Stimulated activated memory B cell treated with anti-CD40 and anti-IgM and Interleukin-4, amounts not matched to agents 10 μg/mL and 1 μg/mL and 100 μg/mL, for 72 hours (primary cell): ENCODE results near the gene MUC22.
"Not testable (repeated sequence)": the region's sequence is repeated elsewhere in the genome, so short reads cannot be mapped to it uniquely, and the experiment has no call there.

Experiments
- ATAC-seq: fragments of 150-1000 bp; cut with Tn5 transposase; 2 replicates; pipeline ENCODE4 v1.10.0; 2021
- H3K27ac Mint-ChIP-seq: one replicate; pipeline ENCODE4 v1.8.0; 2022; ENCODE audit warnings: mild to moderate bottlenecking, mixed read lengths
- H3K27me3 Mint-ChIP-seq: one replicate; pipeline ENCODE4 v1.8.0; 2022; ENCODE audit warnings: mixed read lengths
- H3K36me3 Mint-ChIP-seq: one replicate; pipeline ENCODE4 v1.8.0; 2022; ENCODE audit warnings: mixed read lengths
- H3K4me1 Mint-ChIP-seq: one replicate; pipeline ENCODE4 v1.8.0; 2022; ENCODE audit warnings: mixed read lengths
- H3K4me3 Mint-ChIP-seq: one replicate; pipeline ENCODE4 v1.8.0; 2022; ENCODE audit warnings: mild to moderate bottlenecking, moderate library complexity, mixed read lengths
- H3K9me3 Mint-ChIP-seq: one replicate; pipeline ENCODE4 v1.8.0; 2022; ENCODE audit warnings: mixed read lengths

Gene MUC22

GRCh38 chr6:30985490-30985889 lies 24.8 kb upstream of the MUC22 start:
- Mint-ChIP-seq H3K9me3 (no peaks in the 10 kb centered on the region), H3K27me3 (peaks cover 52% of the 10 kb centered on the region), H3K4me1 (peaks cover 7% of the 10 kb centered on the region), H3K36me3 (no peaks in the 10 kb centered on the region), H3K4me3 (no peak overlapping the region), H3K27ac (no peak overlapping the region)
- no peak for ATAC-seq

GRCh38 chr6:30987304-30987703 lies 23.0 kb upstream of the MUC22 start:
- no peaks in the 10 kb centered on the region for H3K9me3 Mint-ChIP-seq
- H3K36me3 Mint-ChIP-seq, result no peaks in the 10 kb centered on the region
- no peak for ATAC-seq
- H3K27me3 Mint-ChIP-seq, result peaks cover 34% of the 10 kb centered on the region
- H3K4me1 Mint-ChIP-seq, result peaks cover 12% of the 10 kb centered on the region
- H3K4me3 Mint-ChIP-seq, result no peak overlapping the region
- H3K27ac Mint-ChIP-seq, result no peak overlapping the region

GRCh38 chr6:30988209-30988825 lies 22.0 kb upstream of the MUC22 start:
- H3K4me1 Mint-ChIP-seq, result peaks cover 12% of the 10 kb centered on the region
- peaks cover 24% of the 10 kb centered on the region for H3K27me3 Mint-ChIP-seq
- no peak for ATAC-seq
- H3K9me3 Mint-ChIP-seq, result no peaks in the 10 kb centered on the region
- H3K27ac Mint-ChIP-seq, result no peak overlapping the region
- H3K36me3 Mint-ChIP-seq, result no peaks in the 10 kb centered on the region
- no peak overlapping the region for H3K4me3 Mint-ChIP-seq

GRCh38 chr6:30990422-30991086 lies 19.7 kb upstream of the MUC22 start:
- no peak overlapping the region for H3K4me3 Mint-ChIP-seq
- no peak overlapping the region for H3K27ac Mint-ChIP-seq
- peaks cover 8% of the 10 kb centered on the region for H3K27me3 Mint-ChIP-seq
- H3K9me3 Mint-ChIP-seq, result no peaks in the 10 kb centered on the region
- ATAC-seq, result no peak
- H3K36me3 Mint-ChIP-seq, result no peaks in the 10 kb centered on the region
- peaks cover 12% of the 10 kb centered on the region for H3K4me1 Mint-ChIP-seq

GRCh38 chr6:30991891-30992290 lies 18.4 kb upstream of the MUC22 start:
- Mint-ChIP-seq H3K27ac (no peak overlapping the region), H3K4me1 (peaks cover 12% of the 10 kb centered on the region), H3K4me3 (no peak overlapping the region), H3K36me3 (no peaks in the 10 kb centered on the region), H3K27me3 (no peaks in the 10 kb centered on the region), H3K9me3 (no peaks in the 10 kb centered on the region)
- ATAC-seq, result no peak

GRCh38 chr6:30997301-30997700 lies 13.0 kb upstream of the MUC22 start:
- Mint-ChIP-seq H3K36me3 (no peaks in the 10 kb centered on the region), H3K9me3 (no peaks in the 10 kb centered on the region), H3K27ac (no peak overlapping the region), H3K4me3 (no peak overlapping the region), H3K27me3 (peaks cover 4% of the 10 kb centered on the region), H3K4me1 (no peaks in the 10 kb centered on the region)
- no peak for ATAC-seq

GRCh38 chr6:30998785-30999184 lies 11.5 kb upstream of the MUC22 start:
- Mint-ChIP-seq H3K36me3 (no peaks in the 10 kb centered on the region), H3K4me1 (no peaks in the 10 kb centered on the region), H3K27ac (no peak overlapping the region), H3K4me3 (no peak overlapping the region), H3K27me3 (peaks cover 15% of the 10 kb centered on the region), H3K9me3 (no peaks in the 10 kb centered on the region)
- ATAC-seq, result no peak

- not testable (repeated sequence) for H3K9me3 Mint-ChIP-seq, H3K36me3 Mint-ChIP-seq, H3K4me1 Mint-ChIP-seq, H3K4me3 Mint-ChIP-seq, ATAC-seq, H3K27ac Mint-ChIP-seq
- H3K27me3 Mint-ChIP-seq, result peaks cover 15% of the 10 kb centered on the region
Measured at GRCh38 chr6:31000067-31000860, 10.0 kb upstream of the MUC22 start.

- Mint-ChIP-seq H3K4me1 (no peaks in the 10 kb centered on the region), H3K27ac (no peak overlapping the region), H3K9me3 (no peaks in the 10 kb centered on the region), H3K36me3 (no peaks in the 10 kb centered on the region), H3K27me3 (peaks cover 23% of the 10 kb centered on the region), H3K4me3 (no peak overlapping the region)
- no peak for ATAC-seq
Measured at GRCh38 chr6:31001281-31001888, 8.9 kb upstream of the MUC22 start.

GRCh38 chr6:31002471-31002870 lies 7.8 kb upstream of the MUC22 start:
- Mint-ChIP-seq H3K27ac (no peak overlapping the region), H3K27me3 (peaks cover 27% of the 10 kb centered on the region), H3K4me3 (no peak overlapping the region), H3K9me3 (no peaks in the 10 kb centered on the region), H3K4me1 (no peaks in the 10 kb centered on the region), H3K36me3 (no peaks in the 10 kb centered on the region)
- ATAC-seq, result no peak

- no peak for ATAC-seq
- H3K27me3 Mint-ChIP-seq, result peaks cover 36% of the 10 kb centered on the region
Measured at GRCh38 chr6:31004794-31005193, 5.5 kb upstream of the MUC22 start.

GRCh38 chr6:31005249-31006020 lies 4.8 kb upstream of the MUC22 start:
- no peak for ATAC-seq
- Mint-ChIP-seq H3K4me1 (no peaks in the 10 kb centered on the region), H3K27me3 (peaks cover 39% of the 10 kb centered on the region), H3K9me3 (no peaks in the 10 kb centered on the region), H3K27ac (no peak overlapping the region), H3K4me3 (no peak overlapping the region), H3K36me3 (no peaks in the 10 kb centered on the region)

More at GRCh38 chr6:31004794-31005193, 5.5 kb upstream of the MUC22 start:
- H3K9me3 Mint-ChIP-seq, result no peaks in the 10 kb centered on the region
- H3K4me3 Mint-ChIP-seq, result no peak overlapping the region
- H3K27ac Mint-ChIP-seq, result no peak overlapping the region
- H3K4me1 Mint-ChIP-seq, result no peaks in the 10 kb centered on the region
- H3K36me3 Mint-ChIP-seq, result no peaks in the 10 kb centered on the region

- peaks cover 53% of the 10 kb centered on the region for H3K27me3 Mint-ChIP-seq
- H3K4me1 Mint-ChIP-seq, result no peaks in the 10 kb centered on the region
- no peaks in the 10 kb centered on the region for H3K36me3 Mint-ChIP-seq
- H3K4me3 Mint-ChIP-seq, result no peak overlapping the region
- no peak overlapping the region for H3K27ac Mint-ChIP-seq
- H3K9me3 Mint-ChIP-seq, result no peaks in the 10 kb centered on the region
- no peak for ATAC-seq
Measured at GRCh38 chr6:31007694-31008093, 2.6 kb upstream of the MUC22 start.

- peaks cover 53% of the 10 kb centered on the region for H3K27me3 Mint-ChIP-seq
Measured at GRCh38 chr6:31008165-31008564, 2.1 kb upstream of the MUC22 start.

GRCh38 chr6:31009731-31010130 lies 543 bp upstream of the MUC22 start:
- peaks cover 3% of the 10 kb centered on the region for H3K9me3 Mint-ChIP-seq
- peaks cover 66% of the 10 kb centered on the region for H3K27me3 Mint-ChIP-seq
- no peaks in the 10 kb centered on the region for H3K36me3 Mint-ChIP-seq
- no peaks in the 10 kb centered on the region for H3K4me1 Mint-ChIP-seq
- ATAC-seq, result no peak
- H3K27ac Mint-ChIP-seq, result no peak overlapping the region
- no peak overlapping the region for H3K4me3 Mint-ChIP-seq

More at GRCh38 chr6:31008165-31008564, 2.1 kb upstream of the MUC22 start:
- H3K36me3 Mint-ChIP-seq, result no peaks in the 10 kb centered on the region
- no peak overlapping the region for H3K4me3 Mint-ChIP-seq
- H3K4me1 Mint-ChIP-seq, result no peaks in the 10 kb centered on the region
- H3K27ac Mint-ChIP-seq, result no peak overlapping the region
- no peaks in the 10 kb centered on the region for H3K9me3 Mint-ChIP-seq
- ATAC-seq, result no peak
